Small intestine (tissue), 7 donors: ENCODE results near the gene CDCP1. TPM values are rescaled to one million over a fixed set of nuclear protein-coding genes. Genes with fewer than 3 reads are reported as not detected.

Experiments used
- DNase-seq, 2 donors: peaks; one replicate each; pipeline versions ENCODE4 v3.0.0 to v3.0.0-alpha.2; 2013
- FAIRE-seq: peaks from 2 replicates; lab custom pipeline; 2012; peaks lifted over from hg19 to GRCh38; lab: Jason Lieb, UNC
- H3K27ac ChIP-seq, 3 donors: one replicate each; pipeline ENCODE4 v1.5.1; 2013; ENCODE audit warnings: low read length in 2 of 3, mild to moderate bottlenecking in 2 of 3, control low read depth in 1 of 3, inconsistent platforms in 1 of 3, low read depth in 1 of 3, moderate library complexity in 1 of 3
- H3K27me3 ChIP-seq, 3 donors: one replicate each; pipeline ENCODE4 v1.6.1; 2013; ENCODE audit warnings: low read length in 3 of 3, inconsistent platforms in 1 of 3; ENCODE audit not compliant: control insufficient read depth in 3 of 3, insufficient read depth in 3 of 3
- H3K36me3 ChIP-seq, 3 donors: one replicate each; pipeline ENCODE4 v1.6.1; 2013; ENCODE audit warnings: low read length in 3 of 3, inconsistent platforms in 1 of 3, low read depth in 1 of 3, mild to moderate bottlenecking in 1 of 3, moderate library complexity in 1 of 3; ENCODE audit not compliant: control insufficient read depth in 3 of 3, insufficient read depth in 2 of 3
- H3K4me1 ChIP-seq, 3 donors: one replicate each; pipeline ENCODE4 v1.6.1; 2013; ENCODE audit warnings: low read length in 2 of 3, inconsistent platforms in 1 of 3, low read depth in 1 of 3, mild to moderate bottlenecking in 1 of 3, moderate library complexity in 1 of 3; ENCODE audit not compliant: control insufficient read depth in 3 of 3, insufficient read depth in 2 of 3
- H3K4me3 ChIP-seq, 3 donors: one replicate each; pipeline ENCODE4 v1.5.1; 2013; ENCODE audit warnings: low read length in 3 of 3, control low read depth in 1 of 3, inconsistent platforms in 1 of 3, low read depth in 1 of 3, mild to moderate bottlenecking in 1 of 3, moderate library complexity in 1 of 3
- H3K9me3 ChIP-seq, 2 donors: one replicate each; pipeline ENCODE4 v1.6.1; 2013; ENCODE audit warnings: low read depth in 1 of 2, low read length in 1 of 2; ENCODE audit not compliant: control insufficient read depth in 2 of 2, insufficient read depth in 1 of 2
- WGBS, 3 donors: extraction: QIAGEN DNeasy Blood & Tissue Kit; methylation state at CpG; one replicate each; pipeline ENCODE4 v1.1.7; 2013; 5-methylcytosine and 5-hydroxymethylcytosine counted together
- polyA plus RNA-seq, 4 donors: library from polyadenylated mRNA; stranded (reverse) in 3 of 4; unstranded in 1 of 4; fragments of 200-250 nt in 3 of 4; fragments of 120-200 nt in 1 of 4; gene quantifications; one replicate each; pipeline versions ENCODE4 v1.2.1 to v1.2.3, GENCODE V29; 2013
- donor health status: healthy with polysubstance abuse.
- donor health status: control.
- donor health status: control.
- donor health status: Bipolar disorder and iron deficiency.
- donor health status: healthy.

CDCP1 gene
- polyA plus RNA-seq, 4 donors = 8.4 to 30.6 (median 12.6) TPM

GRCh38 chr3:45110509-45110833, 35.7 kb downstream of the CDCP1 start:
- WGBS, 3 donors = 18 to 54% (median 23%) methylated on average over 10 of the region's 10 CpGs
- Histone ChIP-seq H3K27me3 (no peaks in the 10 kb centered on the region), H3K4me1 (peaks cover 3 to 23% (median 9%) of the 10 kb centered on the region in 3 donors), H3K36me3 (peaks cover 0 to 53% (median 13%) of the 10 kb centered on the region in 3 donors), H3K4me3 (peak overlapping the region in 1 of 3 donors; percentile 13), H3K27ac (peak overlapping the region; percentile 91 to 97 (median 96)), H3K9me3 (no peaks in the 10 kb centered on the region)
- DNase-seq = no peak
- FAIRE-seq = no peak

- H3K4me3 ChIP-seq = peak overlapping the region in 1 of 3 donors; percentile 13
- H3K27ac ChIP-seq = peak overlapping the region; percentile 91 to 97 (median 96)
- no peaks in the 10 kb centered on the region for H3K27me3 ChIP-seq
- H3K4me1 ChIP-seq = peaks cover 3 to 23% (median 9%) of the 10 kb centered on the region in 3 donors
- peak; percentile 33 for FAIRE-seq
- H3K9me3 ChIP-seq = no peaks in the 10 kb centered on the region
- peaks cover 0 to 53% (median 13%) of the 10 kb centered on the region in 3 donors for H3K36me3 ChIP-seq
- 24 to 48% (median 26%) methylated on average over 7 of the region's 7 CpGs for WGBS, 3 donors
- DNase-seq = peak; percentile 93 to 97
Observed at GRCh38 chr3:45109771-45110508, 36.2 kb downstream of the CDCP1 start.

GRCh38 chr3:45106874-45107273, 39.3 kb downstream of the CDCP1 start:
- Histone ChIP-seq H3K4me1 (peaks cover 3 to 23% (median 9%) of the 10 kb centered on the region in 3 donors), H3K4me3 (no peak overlapping the region), H3K9me3 (no peaks in the 10 kb centered on the region), H3K27ac (no peak overlapping the region), H3K36me3 (peaks cover 0 to 45% (median 12%) of the 10 kb centered on the region in 3 donors), H3K27me3 (no peaks in the 10 kb centered on the region)
- WGBS, 3 donors = 95 to 100% (median 97%) methylated on average over 2 of the region's 2 CpGs
- DNase-seq = no peak
- no peak for FAIRE-seq

GRCh38 chr3:45105855-45106671, 40.1 kb downstream of the CDCP1 start:
- FAIRE-seq = no peak

GRCh38 chr3:45104715-45105711, 41.2 kb downstream of the CDCP1 start:
- no peaks in the 10 kb centered on the region for H3K9me3 ChIP-seq
- no peak overlapping the region for H3K4me3 ChIP-seq
- peaks cover 3 to 15% (median 6%) of the 10 kb centered on the region in 3 donors for H3K4me1 ChIP-seq
- 85 to 94% (median 92%) methylated on average over 8 of the region's 8 CpGs for WGBS, 3 donors
- no peaks in the 10 kb centered on the region for H3K27me3 ChIP-seq
- FAIRE-seq (no peak), DNase-seq (no peak)
- H3K27ac ChIP-seq = no peak overlapping the region
- peaks cover 0 to 44% (median 10%) of the 10 kb centered on the region in 3 donors for H3K36me3 ChIP-seq

More at GRCh38 chr3:45105855-45106671, 40.1 kb downstream of the CDCP1 start:
- H3K27me3 ChIP-seq = no peaks in the 10 kb centered on the region
- peaks cover 3 to 23% (median 9%) of the 10 kb centered on the region in 3 donors for H3K4me1 ChIP-seq
- H3K36me3 ChIP-seq = peaks cover 0 to 45% (median 10%) of the 10 kb centered on the region in 3 donors
- no peak overlapping the region for H3K4me3 ChIP-seq
- DNase-seq = no peak
- no peaks in the 10 kb centered on the region for H3K9me3 ChIP-seq
- WGBS, 3 donors = 68 to 81% (median 70%) methylated on average over 5 of the region's 5 CpGs
- peak overlapping the region in 1 of 3 donors; percentile 47 for H3K27ac ChIP-seq

- Histone ChIP-seq H3K27ac (no peak overlapping the region), H3K9me3 (no peaks in the 10 kb centered on the region), H3K36me3 (peaks cover 0 to 37% (median 10%) of the 10 kb centered on the region in 3 donors), H3K27me3 (no peaks in the 10 kb centered on the region), H3K4me1 (peaks cover 0 to 5% (median 0%) of the 10 kb centered on the region in 3 donors), H3K4me3 (no peak overlapping the region)
- no peak for FAIRE-seq
- WGBS, 3 donors = 88 to 90% (median 88%) methylated on average over 4 of the region's 4 CpGs
- no peak for DNase-seq
Observed at GRCh38 chr3:45103753-45104714, 42.1 kb downstream of the CDCP1 start.

- H3K27me3 ChIP-seq = no peaks in the 10 kb centered on the region
- peaks cover 0 to 35% (median 10%) of the 10 kb centered on the region in 3 donors for H3K36me3 ChIP-seq
- FAIRE-seq = no peak
- H3K4me3 ChIP-seq = no peak overlapping the region
- no peaks in the 10 kb centered on the region for H3K9me3 ChIP-seq
- peaks cover 0 to 3% (median 0%) of the 10 kb centered on the region in 3 donors for H3K4me1 ChIP-seq
- 90 to 94% (median 91%) methylated on average over 2 of the region's 2 CpGs for WGBS, 3 donors
- H3K27ac ChIP-seq = no peak overlapping the region
- DNase-seq = no peak
Observed at GRCh38 chr3:45103334-45103733, 42.8 kb downstream of the CDCP1 start.
